Renal cortex interstitium (tissue), 11 donors: ENCODE results near the gene DNAJC15. TPM values are rescaled to one million over a fixed set of nuclear protein-coding genes. Genes with fewer than 3 reads are reported as not detected.
"Not testable (repeated sequence)": the region's sequence is repeated elsewhere in the genome, so short reads cannot be mapped to it uniquely, and the experiment has no call there.

Source experiments
- DNase-seq, 11 donors: peaks; one replicate each; pipeline ENCODE4 v3.0.0-alpha.2; 2013; ENCODE audit warnings: low read depth in 9 of 11, low spot score in 4 of 11; ENCODE audit errors: extremely low read depth in 1 of 11
- polyA plus RNA-seq, 3 donors: library from polyadenylated mRNA; unstranded; fragments of 120-200 nt; gene quantifications; one replicate each; pipeline ENCODE4 v1.2.1, GENCODE V29; 2013; ENCODE audit not compliant: insufficient read length in 3 of 3

The DNAJC15 gene
- polyA plus RNA-seq, 3 donors, result 25.7 to 31.7 (median 31.6) TPM

GRCh38 chr13:43072394-43072793 lies 49.0 kb downstream of the DNAJC15 start:
- no peak for DNase-seq

- DNase-seq, result no peak
These were observed 51.6 kb downstream of the DNAJC15 start for GRCh38 chr13:43074824-43075510.

GRCh38 chr13:43075511-43075902 lies 52.1 kb downstream of the DNAJC15 start:
- not testable (repeated sequence) for DNase-seq

GRCh38 chr13:43077046-43077445 lies 53.7 kb downstream of the DNAJC15 start:
- DNase-seq, result no peak

- peak in 2 of 11 donors; percentile 28 to 37 for DNase-seq
These were observed 54.1 kb downstream of the DNAJC15 start for GRCh38 chr13:43077461-43077860.

GRCh38 chr13:43077906-43078305 lies 54.5 kb downstream of the DNAJC15 start:
- no peak for DNase-seq

GRCh38 chr13:43078399-43078798 lies 55.0 kb downstream of the DNAJC15 start:
- no peak for DNase-seq

GRCh38 chr13:43079392-43079931 lies 56.1 kb downstream of the DNAJC15 start:
- DNase-seq, result no peak

- no peak for DNase-seq
These were observed 56.8 kb downstream of the DNAJC15 start for GRCh38 chr13:43080199-43080598.

GRCh38 chr13:43081866-43082265 lies 58.5 kb downstream of the DNAJC15 start:
- DNase-seq, result no peak

GRCh38 chr13:43083750-43084149 lies 60.4 kb downstream of the DNAJC15 start:
- no peak for DNase-seq

- peak in 6 of 11 donors; percentile 13 to 38 (median 32) for DNase-seq
These were observed 62.2 kb downstream of the DNAJC15 start for GRCh38 chr13:43085545-43085944.

- DNase-seq, result no peak
These were observed 62.8 kb downstream of the DNAJC15 start for GRCh38 chr13:43086181-43086580.

- no peak for DNase-seq
These were observed 64.7 kb downstream of the DNAJC15 start for GRCh38 chr13:43088093-43088511.

- no peak for DNase-seq
These were observed 66.6 kb downstream of the DNAJC15 start for GRCh38 chr13:43089912-43090498.

GRCh38 chr13:43094901-43095300 lies 71.5 kb downstream of the DNAJC15 start:
- DNase-seq, result no peak

GRCh38 chr13:43095771-43096719 lies 72.7 kb downstream of the DNAJC15 start:
- no peak for DNase-seq

GRCh38 chr13:43100667-43101066 lies 77.3 kb downstream of the DNAJC15 start:
- DNase-seq, result no peak

- no peak for DNase-seq
These were observed 78.9 kb downstream of the DNAJC15 start for GRCh38 chr13:43102304-43102703.

- DNase-seq, result no peak
These were observed 84.4 kb downstream of the DNAJC15 start for GRCh38 chr13:43107780-43108179.
